ENCODE results near the gene SLC49A3. TPM values are rescaled to one million over a fixed set of nuclear protein-coding genes. Genes with fewer than 3 reads are reported as not detected.

Gene SLC49A3
- total and polyA plus RNA-seq, 2 of the 8 experiments (the other 6 are each of a cell fraction or from before 2014, with no cell fraction given): 5.0 to 8.8 TPM

DNA sequence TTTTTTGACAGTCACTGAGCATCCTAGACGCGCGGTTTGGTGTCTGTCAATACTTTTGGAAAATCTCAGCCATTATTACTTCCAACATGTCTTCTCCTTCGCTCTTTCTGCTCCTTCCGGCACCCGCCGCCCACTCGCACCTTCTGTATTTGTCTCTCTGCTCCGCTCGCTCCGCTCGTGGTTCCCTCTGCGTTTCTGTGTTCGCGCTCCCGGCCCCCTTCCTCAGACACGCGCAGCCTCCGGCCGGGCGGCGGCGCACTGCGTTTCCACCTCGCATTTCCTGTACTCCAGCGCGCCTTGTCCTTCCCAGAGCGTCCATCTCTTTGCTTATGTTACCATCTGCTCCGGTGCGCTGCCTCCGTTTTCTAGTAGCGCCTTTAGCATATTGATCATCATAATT lies 42.5 kb downstream of the SLC49A3 start:
- Histone ChIP-seq H4K8ac (ENCODE audit: extremely low read depth, insufficient read depth, low read length) (no peak overlapping the region; the same call in 1 of the 2 replicates), H3K4ac (replicated peaks; ENCODE audit: insufficient read length, low read depth, low read length) (no peak overlapping the region), H3K23me2 (ENCODE audit: low read depth, low read length) (no peaks in the 10 kb centered on the region), H4K20me1 (replicated peaks in 1 of 2; ENCODE audit: control insufficient read depth in 1 of 2, insufficient read depth in 2 of 2, low read length in 2 of 2) (no peaks in the 10 kb centered on the region), H2BK12ac (ENCODE audit: low read depth, low read length) (no peak overlapping the region), H3K79me2 (ENCODE audit: control insufficient read depth in 1 of 2, insufficient read depth in 2 of 2, low read length in 2 of 2) (no peaks in the 10 kb centered on the region), H3K79me1 (ENCODE audit: low read depth, low read length) (no peaks in the 10 kb centered on the region), H3K4me1 (replicated peaks in 1 of 4; ENCODE audit: control insufficient read depth in 3 of 4, insufficient read depth in 4 of 4, low read length in 3 of 4) (peaks cover 0 to 5% (median 0%) of the 10 kb centered on the region in 4 experiments; a peak in 1 of 7 replicates), H3K4me2 (ENCODE audit: insufficient read depth in 1 of 2, low read depth in 2 of 2, low read length in 2 of 2) (no peak overlapping the region), H3K27ac (ENCODE audit: low read depth, low read length) (no peak overlapping the region), H3K36me3 (ENCODE audit: control insufficient read depth in 2 of 4, insufficient read depth in 4 of 4, low read length in 3 of 4) (no peaks in the 10 kb centered on the region), H3K27me3 (replicated peaks in 1 of 4; ENCODE audit: control insufficient read depth in 3 of 4, extremely low read depth in 1 of 4, insufficient read depth in 3 of 4, low read length in 3 of 4) (no peaks in the 10 kb centered on the region), H2BK120ac (replicated peaks; ENCODE audit: low read depth, low read length) (no peak overlapping the region), H3K23ac (ENCODE audit: insufficient read length) (no peak overlapping the region), H3K4me3 (ENCODE audit: extremely low read depth in 1 of 4, insufficient read depth in 2 of 4, low read depth in 3 of 4, low read length in 4 of 4) (no peak overlapping the region), H2AFZ (ENCODE audit: low read length) (no peak overlapping the region), H2BK20ac (ENCODE audit: low read length) (no peak overlapping the region), H3K14ac (ENCODE audit: insufficient read length) (no peak overlapping the region), H4K5ac (ENCODE audit: insufficient read length, low read depth, low read length) (no peak overlapping the region), H4K91ac (replicated peaks; ENCODE audit: insufficient read length, low read length) (no peak overlapping the region), H3K56ac (replicated peaks; ENCODE audit: insufficient read length, low read depth, low read length) (no peak overlapping the region), H3K9me3 (ENCODE audit: insufficient read depth in 2 of 2, low read depth in 1 of 2, low read length in 1 of 2) (peaks cover 0 to under 1% of the 10 kb centered on the region in 2 experiments; a peak in 1 of 4 replicates), H3K18ac (ENCODE audit: extremely low read depth, low read length) (no peak overlapping the region), H2BK5ac (ENCODE audit: low read depth, low read length) (no peak overlapping the region), H2BK15ac (ENCODE audit: low read length) (no peak overlapping the region), H2AK5ac (ENCODE audit: low read depth, low read length) (no peak overlapping the region), H3K9ac (replicated peaks in 1 of 4; ENCODE audit: extremely low read depth in 1 of 4, low read depth in 3 of 4, low read length in 3 of 4) (no peak overlapping the region)
- DNase-seq (ENCODE audit: low read depth in 1 of 2, low spot score in 2 of 2) (no peak), FAIRE-seq (no peak)
- CTCF ChIA-PET (ENCODE audit: partially characterized antibody): interaction anchor here (0.8 kb wide), 1 partner anchor 67 kb away, joined by 3 read pairs; no protein-coding TSS in a partner anchor
- WGBS, 2 experiments (ENCODE audit: extremely low coverage in 1 of 2, insufficient coverage in 1 of 2, insufficient read length in 1 of 2, insufficient replicate concordance in 2 of 2, low coverage in 1 of 2, low lambda C conversion rate in 2 of 2, missing lambda C conversion rate in 1 of 2): 96% methylated on average over 32 of the region's 32 CpGs; no CpG with 5 or more reads in 1 of the 2 experiments
- POLR2A ChIA-PET (ENCODE audit: partially characterized antibody): interaction anchor here (0.6 kb wide), 1 partner anchor 10 kb away, joined by 3 read pairs; no protein-coding TSS in a partner anchor
- TF ChIP-seq POU5F1 (IDR thresholded peaks at IDR 0.05; ENCODE audit: low read depth, low read length) (no peak), RAD21 (IDR thresholded peaks at IDR 0.05 in 1 of 2, conservative IDR thresholded peaks at IDR 0.05 in 1 of 2; ENCODE audit: low read depth in 2 of 2, low read length in 2 of 2) (no peak), TBP (IDR thresholded peaks at IDR 0.05; ENCODE audit: low read depth, low read length) (no peak), TAF1 (IDR thresholded peaks at IDR 0.05; ENCODE audit: low read depth, low read length) (no peak)
- TF ChIP-seq, protein P1, sequence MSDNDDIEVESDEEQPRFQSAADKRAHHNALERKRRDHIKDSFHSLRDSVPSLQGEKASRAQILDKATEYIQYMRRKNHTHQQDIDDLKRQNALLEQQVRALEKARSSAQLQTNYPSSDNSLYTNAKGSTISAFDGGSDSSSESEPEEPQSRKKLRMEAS (IDR thresholded peaks at IDR 0.05): no peak
- TF ChIP-seq, protein P2, sequence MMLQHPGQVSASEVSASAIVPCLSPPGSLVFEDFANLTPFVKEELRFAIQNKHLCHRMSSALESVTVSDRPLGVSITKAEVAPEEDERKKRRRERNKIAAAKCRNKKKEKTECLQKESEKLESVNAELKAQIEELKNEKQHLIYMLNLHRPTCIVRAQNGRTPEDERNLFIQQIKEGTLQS (IDR thresholded peaks at IDR 0.05; ENCODE audit: insufficient read depth, low read depth, low read length): no peak

Measured in H1 (cell line).